ENCODE data around the gene PROM1.
A peak's percentile ranks its signal among the peaks of the same experiment; 100 is the strongest.

The PROM1 gene

GRCh38 chr4:15992167-15992485 lies 91.7 kb downstream of the PROM1 start:
- no peak for DNase-seq (ENCODE audit: low read depth, low spot score)

GRCh38 chr4:15990570-15991285 lies 93.1 kb downstream of the PROM1 start:
- no peak for DNase-seq (ENCODE audit: low read depth, low spot score)

- no peak for DNase-seq (ENCODE audit: low read depth, low spot score)
Observed at GRCh38 chr4:15989424-15989823, 94.4 kb downstream of the PROM1 start.

GRCh38 chr4:15988222-15988621 lies 95.6 kb downstream of the PROM1 start:
- no peak for DNase-seq (ENCODE audit: low read depth, low spot score)

GRCh38 chr4:15986907-15987306 lies 96.9 kb downstream of the PROM1 start:
- DNase-seq (ENCODE audit: low read depth, low spot score), result no peak

- no peak for DNase-seq (ENCODE audit: low read depth, low spot score)
Observed at GRCh38 chr4:15983610-15984009, 100.2 kb downstream of the PROM1 start.

DNA sequence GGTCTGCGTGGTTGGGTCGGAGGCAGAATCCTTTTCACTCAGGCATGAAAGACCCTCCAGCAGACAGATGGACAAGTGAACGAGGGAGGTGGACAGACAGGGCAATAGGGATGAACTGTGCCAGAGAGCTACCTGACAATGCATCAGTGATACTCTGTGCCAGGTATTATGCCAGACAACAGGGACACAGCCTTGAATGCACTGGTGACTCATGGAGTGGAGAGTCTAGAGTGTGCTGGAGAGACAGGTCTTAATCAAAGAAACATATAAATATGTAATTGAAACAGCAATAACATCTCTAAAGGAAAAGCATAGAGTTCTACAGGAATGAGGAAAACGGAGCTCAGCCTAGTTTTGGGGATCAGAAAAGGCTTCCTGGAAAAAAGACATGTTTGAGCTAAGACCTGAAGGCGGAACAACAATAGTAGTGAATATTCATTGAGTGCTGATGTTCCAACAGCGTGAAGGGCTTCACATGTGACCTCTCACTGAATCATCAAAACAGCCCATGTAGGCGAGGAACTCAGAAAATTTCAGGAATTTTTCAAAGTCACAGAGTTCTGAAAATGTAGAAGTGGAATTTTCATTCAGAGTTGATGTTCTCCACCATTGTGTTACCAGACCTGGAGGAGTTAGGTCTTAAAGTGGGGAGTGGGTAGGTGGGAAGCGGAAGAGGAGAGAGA lies 100.8 kb downstream of the PROM1 start:
- DNase-seq (ENCODE audit: low read depth, low spot score), result peak; percentile 68

DNA sequence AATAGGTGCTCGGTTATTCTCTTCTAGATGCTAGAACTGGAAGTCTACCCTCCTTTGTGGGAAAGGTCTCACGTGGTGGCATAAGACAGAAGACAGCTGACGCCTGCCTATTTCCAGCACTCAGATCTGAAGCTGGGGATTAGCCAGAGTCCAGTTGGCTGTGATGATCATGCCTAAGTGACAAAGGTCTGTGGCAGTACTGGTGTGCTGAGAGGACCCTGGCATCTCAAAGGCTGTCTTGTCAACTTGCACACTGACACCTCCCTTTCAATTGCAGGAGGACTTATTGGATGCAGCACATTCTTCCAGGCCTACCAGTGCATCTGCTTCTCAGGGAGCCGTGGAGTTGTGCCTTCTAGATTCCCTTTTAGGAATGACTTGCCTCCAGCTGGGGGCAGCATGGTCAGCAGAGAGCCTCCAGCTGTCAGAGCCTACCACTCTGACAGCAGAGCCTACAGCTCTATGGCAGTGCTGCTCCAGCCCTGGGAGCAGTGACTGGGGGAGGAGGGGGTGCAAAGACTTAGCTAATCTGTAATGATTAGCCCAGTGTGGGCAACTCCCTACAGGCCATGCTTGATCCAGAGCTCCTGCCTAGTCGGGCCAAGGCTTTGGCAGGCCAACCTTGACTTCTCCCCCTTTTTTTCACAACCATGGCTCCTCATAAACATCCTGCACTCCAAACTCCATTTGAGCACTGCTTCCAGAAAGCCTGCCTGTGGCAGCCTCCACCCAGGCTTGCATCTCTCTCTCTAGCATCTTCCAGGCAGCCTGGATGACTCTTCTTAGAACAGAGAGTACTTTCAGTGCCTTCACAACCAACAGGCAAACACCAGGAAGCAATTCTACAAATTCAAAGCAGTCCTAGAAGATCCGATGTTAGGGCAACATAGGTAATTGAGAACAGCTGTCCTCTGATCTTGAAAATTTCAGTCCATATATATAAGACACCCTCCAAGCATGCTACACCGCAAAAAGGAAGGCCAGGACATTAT lies 107.1 kb downstream of the PROM1 start:
- DNase-seq (ENCODE audit: low read depth, low spot score), result no peak

GRCh38 chr4:15971068-15971801 lies 112.6 kb downstream of the PROM1 start:
- no peak for DNase-seq (ENCODE audit: low read depth, low spot score)

- DNase-seq (ENCODE audit: low read depth, low spot score), result no peak
Observed at GRCh38 chr4:15968551-15969300, 115.1 kb downstream of the PROM1 start.

GRCh38 chr4:15965325-15965724 lies 118.5 kb downstream of the PROM1 start:
- no peak for DNase-seq (ENCODE audit: low read depth, low spot score)

DNA sequence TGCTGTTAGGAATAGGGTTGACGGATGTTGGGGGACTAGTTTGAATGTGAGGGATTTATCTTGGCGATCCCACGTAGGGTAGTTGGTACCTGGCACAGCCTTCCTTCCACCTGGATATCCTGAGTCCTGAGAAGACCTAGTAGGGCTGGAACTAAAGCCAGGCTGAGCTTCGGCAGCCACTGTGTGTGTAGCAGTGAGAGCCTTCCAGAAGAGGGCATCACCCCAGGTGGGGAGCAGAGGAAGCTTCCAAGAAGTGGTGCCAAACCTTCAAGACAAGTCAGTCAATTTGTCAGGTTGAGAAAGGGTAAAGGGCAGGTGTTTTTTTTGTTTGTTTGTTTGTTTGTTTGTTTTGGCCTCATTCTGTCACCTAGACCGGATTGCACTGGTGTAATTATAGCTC lies 119.7 kb downstream of the PROM1 start:
- DNase-seq (ENCODE audit: low read depth, low spot score), result no peak

- no peak for DNase-seq (ENCODE audit: low read depth, low spot score)
Observed at GRCh38 chr4:15963576-15963975, 120.2 kb downstream of the PROM1 start.

GRCh38 chr4:15963001-15963451 lies 120.8 kb downstream of the PROM1 start, which contains the start of gene FGFBP2:
TSS of gene FGFBP2 (minus strand) at chr4:15963175. CDS start at chr4:15963129, 46 bp downstream.
- DNase-seq (ENCODE audit: low read depth, low spot score), result peak; percentile 77

DNA sequence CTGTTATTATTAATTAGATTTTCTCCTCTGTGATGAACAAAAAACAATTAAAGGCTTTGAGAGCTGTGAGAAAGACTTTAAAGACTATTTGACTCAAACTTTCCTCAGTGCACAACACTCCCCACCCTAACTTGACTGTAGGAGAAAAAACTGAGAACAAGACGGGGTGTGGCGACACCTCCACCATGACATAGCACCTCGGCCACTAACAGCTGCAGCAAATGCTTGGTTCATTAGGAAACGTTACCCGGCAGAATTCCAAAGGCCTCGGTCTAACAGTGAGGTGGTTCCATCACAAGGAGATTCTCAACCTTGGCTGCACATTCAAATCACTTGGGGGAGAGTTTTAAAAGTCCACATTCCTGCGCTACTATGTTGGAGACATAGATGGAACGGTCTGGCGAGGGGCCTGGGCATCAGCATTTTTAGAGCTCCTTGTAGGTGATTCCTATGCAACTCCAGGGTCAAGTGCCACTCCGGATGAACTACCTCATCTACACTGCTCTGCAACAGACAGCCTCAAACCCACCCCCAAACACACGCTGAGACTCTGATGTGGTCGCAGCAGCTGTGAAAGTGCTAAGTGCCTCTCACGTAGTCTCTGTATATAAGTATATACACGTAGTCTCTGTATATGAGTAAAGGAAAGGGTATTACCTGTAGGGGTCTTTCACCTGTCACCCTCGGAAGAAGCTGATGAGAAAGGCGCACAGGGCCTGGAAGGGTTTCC lies 121.9 kb downstream of the PROM1 start:
- no peak for DNase-seq (ENCODE audit: low read depth, low spot score)

DNA sequence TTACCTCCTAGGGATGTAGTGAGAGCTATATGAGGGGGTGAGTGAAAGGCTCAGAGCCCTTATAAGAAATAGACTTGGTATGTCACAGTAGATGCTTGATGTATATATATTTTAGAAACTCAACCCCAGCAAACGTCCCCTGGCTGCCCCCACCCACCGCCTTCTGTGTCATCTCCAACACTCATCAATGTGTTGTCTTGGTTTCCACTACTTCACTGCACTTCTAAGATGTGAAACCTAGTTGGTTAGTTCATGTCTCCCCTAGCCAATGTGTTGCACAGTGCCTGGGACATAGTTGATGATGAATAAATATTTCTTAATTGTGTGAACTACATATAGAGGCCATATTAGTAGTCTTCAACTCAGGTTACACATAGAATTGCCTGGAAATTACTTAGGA lies 125.3 kb downstream of the PROM1 start:
- no peak for DNase-seq (ENCODE audit: low read depth, low spot score)

DNA sequence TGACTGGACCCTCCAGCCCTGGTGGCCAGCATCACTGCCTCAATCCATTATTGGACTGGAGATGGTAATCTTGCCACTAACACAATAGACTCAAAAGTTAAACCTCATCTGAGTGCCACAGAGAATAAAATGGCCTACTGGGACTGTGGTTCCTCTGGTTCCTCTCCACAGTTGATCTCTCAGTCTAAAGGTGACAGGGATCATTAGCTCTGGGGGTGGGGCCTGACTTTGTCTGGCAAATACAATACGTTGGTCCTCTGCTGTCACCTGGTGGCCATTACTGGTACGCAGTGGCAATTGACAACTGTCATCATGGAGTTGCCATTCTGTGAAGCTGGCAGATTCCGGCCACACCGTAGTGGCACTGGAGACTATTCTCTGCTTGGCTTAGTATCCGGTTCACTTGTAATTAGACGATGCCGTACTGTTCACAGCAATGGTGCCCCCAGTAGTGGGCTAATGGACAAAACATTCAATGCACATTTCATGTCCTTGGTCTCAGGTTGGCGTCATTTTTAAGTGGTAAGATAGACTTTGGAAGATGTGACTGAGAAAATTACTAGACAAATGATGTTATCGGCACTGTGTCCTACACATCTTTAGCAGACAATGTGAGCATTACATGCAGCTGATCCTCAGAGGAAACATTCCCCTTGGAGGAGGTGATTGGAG lies 127.5 kb downstream of the PROM1 start:
- DNase-seq (ENCODE audit: low read depth, low spot score), result peak; percentile 80

- peak; percentile 31 for DNase-seq (ENCODE audit: low read depth, low spot score)
Observed at GRCh38 chr4:15955670-15956069, 128.2 kb downstream of the PROM1 start.

DNA sequence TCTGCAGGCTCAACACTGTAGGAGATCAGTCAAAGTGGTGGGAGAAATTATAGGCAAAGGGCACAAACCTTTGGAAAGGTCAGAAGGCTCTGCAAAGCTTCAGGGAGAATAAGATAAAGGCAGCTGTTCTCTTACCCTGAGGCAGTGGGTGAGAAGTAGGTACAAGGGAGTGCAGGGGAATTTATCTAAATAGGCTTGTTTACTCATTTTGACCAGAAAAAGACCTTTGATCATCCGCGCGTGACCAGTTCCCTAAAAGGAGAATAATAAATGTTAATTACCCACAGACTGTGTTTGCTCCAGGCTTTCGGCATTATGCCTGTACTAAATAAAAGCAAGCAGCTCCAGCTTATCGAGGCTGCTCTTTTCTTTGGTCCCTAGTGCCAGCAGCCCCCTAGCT lies 130.2 kb downstream of the PROM1 start:
- no peak for DNase-seq (ENCODE audit: low read depth, low spot score)
